GM21723 (cell line): ENCODE measurements around the gene NEURL3.

Experiments
- ATAC-seq: cut with Tn5 transposase; IDR thresholded peaks from one replicate; pipeline ENCODE4 v1.9.1; 2021; ENCODE audit warnings: mild to moderate bottlenecking, moderate library complexity; ENCODE audit not compliant: unreplicated experiment

Gene NEURL3

GRCh38 chr2:96540136-96540535 is 35.0 kb upstream of the NEURL3 start:
- ATAC-seq, result no peak

GRCh38 chr2:96539215-96539920 is 34.2 kb upstream of the NEURL3 start:
- no peak for ATAC-seq

- no peak for ATAC-seq
Measured at GRCh38 chr2:96538487-96539214, 33.5 kb upstream of the NEURL3 start.

- no peak for ATAC-seq
Measured at GRCh38 chr2:96537734-96538486, 32.8 kb upstream of the NEURL3 start.

GRCh38 chr2:96537066-96537733 is 32.0 kb upstream of the NEURL3 start:
- ATAC-seq, result peak; percentile 50

- peak; percentile 58 for ATAC-seq
Measured at GRCh38 chr2:96536445-96537065, 31.4 kb upstream of the NEURL3 start, which contains the start of gene ARID5A. TSS of gene ARID5A (plus strand) at chr2:96536752. CDS start at chr2:96536827, 75 bp downstream.

GRCh38 chr2:96535331-96535730 is 30.2 kb upstream of the NEURL3 start:
- ATAC-seq, result no peak

GRCh38 chr2:96534701-96535181 is 29.6 kb upstream of the NEURL3 start:
- no peak for ATAC-seq

- ATAC-seq, result no peak
Measured at GRCh38 chr2:96534141-96534540, 29.0 kb upstream of the NEURL3 start.

- no peak for ATAC-seq
Measured at GRCh38 chr2:96533292-96534073, 28.3 kb upstream of the NEURL3 start.

- no peak for ATAC-seq
Measured at GRCh38 chr2:96532641-96533291, 27.6 kb upstream of the NEURL3 start.

GRCh38 chr2:96531872-96532505 is 26.8 kb upstream of the NEURL3 start:
- ATAC-seq, result peak; percentile 29

GRCh38 chr2:96531366-96531765 is 26.2 kb upstream of the NEURL3 start:
- no peak for ATAC-seq

GRCh38 chr2:96530474-96531357 is 25.6 kb upstream of the NEURL3 start:
- no peak for ATAC-seq

- ATAC-seq, result no peak
Measured at GRCh38 chr2:96530144-96530430, 24.9 kb upstream of the NEURL3 start.

- no peak for ATAC-seq
Measured at GRCh38 chr2:96529376-96530143, 24.4 kb upstream of the NEURL3 start.

GRCh38 chr2:96528700-96529375 is 23.7 kb upstream of the NEURL3 start:
- no peak for ATAC-seq
